BLaER1 (cell line): Measurements from ENCODE around the gene CDKAL1.

Experiments
- H3K27ac ChIP-seq: shearing (Covaris generic); formaldehyde crosslinking; 2 replicates; pipeline ENCODE4 v1.8.1; 2022
- H3K27me3 ChIP-seq: shearing (Covaris generic); formaldehyde crosslinking; 2 replicates; pipeline ENCODE4 v1.8.1; 2022
- H3K36me3 ChIP-seq: shearing (Covaris generic); formaldehyde crosslinking; 2 replicates; pipeline ENCODE4 v1.8.1; 2022
- H3K4me1 ChIP-seq: shearing (Covaris generic); formaldehyde crosslinking; 2 replicates; pipeline ENCODE4 v1.8.1; 2022
- H3K4me2 ChIP-seq: shearing (Covaris generic); formaldehyde crosslinking; 2 replicates; pipeline ENCODE4 v1.8.1; 2022
- H3K4me3 ChIP-seq: shearing (Covaris generic); formaldehyde crosslinking; 2 replicates; pipeline ENCODE4 v1.8.1; 2022
- H3K9ac ChIP-seq: shearing (Covaris generic); formaldehyde crosslinking; 2 replicates; pipeline ENCODE4 v1.8.1; 2022
- H3K9me3 ChIP-seq: shearing (Covaris generic); formaldehyde crosslinking; 2 replicates; pipeline ENCODE4 v1.8.1; 2022
- H4K20me1 ChIP-seq: shearing (Covaris generic); formaldehyde crosslinking; 2 replicates; pipeline ENCODE4 v1.8.1; 2022
- Cebpa-rat ChIP-seq: shearing (Covaris generic); IDR thresholded peaks from 2 replicates; pipeline ENCODE4 v1.8.1; 2022

CDKAL1 gene

DNA sequence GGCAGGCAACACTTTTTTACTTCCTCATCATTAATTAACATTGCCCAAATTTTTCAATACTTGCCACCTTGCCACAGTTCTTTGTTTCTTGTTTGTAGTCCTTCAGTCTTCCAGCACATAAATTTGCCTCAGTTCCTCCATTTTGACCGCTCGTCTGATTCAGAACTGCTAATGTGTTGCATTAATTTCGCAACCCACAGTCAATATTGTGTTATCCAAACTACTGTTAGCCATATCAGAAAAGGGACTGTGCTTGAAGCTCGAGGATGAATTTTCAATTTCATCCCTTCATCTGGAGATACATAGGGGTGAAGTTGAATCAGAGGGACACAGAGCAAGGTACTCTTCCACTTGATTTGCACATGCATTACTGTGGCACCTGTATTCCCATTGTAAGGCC is 421.5 kb downstream of the CDKAL1 start:
- Histone ChIP-seq H3K4me1 (no peaks in the 10 kb centered on the region), H3K9me3 (no peaks in the 10 kb centered on the region), H3K27me3 (no peaks in the 10 kb centered on the region), H3K36me3 (peaks cover 11% of the 10 kb centered on the region; the same call in 1 of the 2 replicates), H3K4me2 (no peak overlapping the region), H3K9ac (no peak overlapping the region), H3K4me3 (no peak overlapping the region), H3K27ac (no peak overlapping the region), H4K20me1 (no peaks in the 10 kb centered on the region)
- TF ChIP-seq Cebpa-rat = no peak

DNA sequence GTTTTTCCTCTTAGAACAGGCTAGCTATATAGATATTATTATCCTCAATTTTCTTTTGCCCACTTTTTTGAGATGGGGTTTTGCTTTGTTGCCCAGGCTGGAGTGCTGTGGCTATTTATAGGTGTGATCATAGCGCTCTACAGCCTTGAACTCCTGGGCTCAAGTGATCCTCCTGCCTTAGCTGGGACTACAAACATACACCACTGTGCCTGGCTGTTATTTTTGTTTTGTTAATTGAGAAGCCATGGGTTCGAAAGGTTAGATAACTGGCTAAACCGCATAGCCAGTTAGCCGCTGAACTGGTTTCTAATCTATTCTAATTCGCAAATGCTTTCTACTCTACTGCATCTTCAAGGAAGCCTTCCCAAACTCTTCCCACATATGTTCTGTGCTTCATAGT is 425.8 kb downstream of the CDKAL1 start:
- H3K4me1 ChIP-seq = no peaks in the 10 kb centered on the region
- TF ChIP-seq Cebpa-rat = no peak
- H3K4me3 ChIP-seq = no peak overlapping the region
- no peak overlapping the region for H3K9ac ChIP-seq
- no peak overlapping the region for H3K4me2 ChIP-seq
- H4K20me1 ChIP-seq = no peaks in the 10 kb centered on the region
- H3K27ac ChIP-seq = no peak overlapping the region
- peaks cover 11% of the 10 kb centered on the region; the same call in 1 of the 2 replicates for H3K36me3 ChIP-seq
- no peaks in the 10 kb centered on the region for H3K27me3 ChIP-seq
- no peaks in the 10 kb centered on the region for H3K9me3 ChIP-seq

DNA sequence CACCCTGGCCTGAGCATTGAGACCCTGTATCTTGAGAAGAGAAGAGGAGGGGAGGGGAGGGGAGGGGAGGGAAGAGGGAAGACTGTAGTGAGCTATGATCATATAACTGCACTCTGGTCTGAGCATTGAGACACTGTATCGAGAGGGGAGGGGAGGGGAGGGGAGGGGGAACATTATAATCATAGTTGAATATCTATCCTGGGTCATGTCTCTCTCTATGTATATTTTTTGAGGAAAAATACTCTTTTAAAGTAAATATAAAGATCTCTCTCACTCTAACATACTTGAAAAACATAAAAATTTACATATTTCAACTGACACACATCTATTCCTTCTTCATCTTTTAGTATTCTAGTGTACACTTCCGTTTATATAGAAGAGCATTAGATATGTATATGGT is 431.0 kb downstream of the CDKAL1 start:
- 0 out of 2 replicates have a peak, but pooled peaks cover 3% of the 10 kb centered on the region for H3K4me1 ChIP-seq
- no peak overlapping the region for H3K4me3 ChIP-seq
- H3K9ac ChIP-seq = no peak overlapping the region
- no peak overlapping the region for H3K27ac ChIP-seq
- peaks cover 10% of the 10 kb centered on the region for H3K9me3 ChIP-seq
- no peak overlapping the region for H3K4me2 ChIP-seq
- TF ChIP-seq Cebpa-rat = no peak
- no peaks in the 10 kb centered on the region for H4K20me1 ChIP-seq
- H3K27me3 ChIP-seq = no peaks in the 10 kb centered on the region
- no peaks in the 10 kb centered on the region for H3K36me3 ChIP-seq

DNA sequence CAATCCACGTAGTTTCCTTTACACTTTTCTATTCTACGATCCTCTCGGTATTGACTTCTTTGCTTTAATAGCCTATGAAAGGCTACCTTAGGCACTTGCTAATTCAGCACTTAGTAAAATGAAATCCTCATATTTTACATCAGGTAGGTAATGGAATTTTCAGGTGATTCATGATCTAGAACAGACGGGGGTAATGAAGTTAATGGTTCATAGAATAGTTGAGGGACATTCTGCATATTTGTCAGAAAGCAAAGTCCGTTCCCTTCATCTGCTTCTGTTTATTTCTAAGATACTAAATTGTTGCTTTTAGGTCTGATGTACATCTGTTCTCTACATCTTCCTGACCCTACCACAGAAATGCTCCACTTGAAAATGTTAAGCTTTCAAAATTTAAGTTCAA is 431.7 kb downstream of the CDKAL1 start:
- Histone ChIP-seq H3K9me3 (peaks cover 10% of the 10 kb centered on the region), H3K4me1 (0 out of 2 replicates have a peak, but pooled peaks cover 3% of the 10 kb centered on the region), H3K4me2 (no peak overlapping the region), H3K36me3 (no peaks in the 10 kb centered on the region), H3K4me3 (no peak overlapping the region), H3K27ac (no peak overlapping the region), H4K20me1 (no peaks in the 10 kb centered on the region), H3K9ac (no peak overlapping the region), H3K27me3 (no peaks in the 10 kb centered on the region)
- no peak for TF ChIP-seq Cebpa-rat

DNA sequence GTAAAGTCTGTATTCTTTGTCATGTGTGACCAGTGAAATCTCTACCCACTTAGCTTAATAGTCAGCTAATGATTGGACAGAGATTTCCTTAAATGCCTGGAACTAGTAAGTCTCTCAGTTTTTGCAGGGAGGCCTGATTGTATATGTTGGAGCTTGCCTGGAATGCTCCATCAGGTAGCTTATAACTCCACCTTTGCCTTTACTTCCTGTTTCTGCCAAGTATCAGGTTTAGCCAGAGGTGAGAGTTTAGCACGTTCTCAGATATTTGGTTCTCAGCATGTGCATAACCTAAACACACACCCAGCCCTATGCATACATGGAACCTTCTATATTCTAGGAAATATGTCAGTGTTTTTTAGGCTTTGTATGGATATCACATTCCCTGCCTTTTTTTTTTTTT is 435.3 kb downstream of the CDKAL1 start:
- H3K4me2 ChIP-seq = no peak overlapping the region
- no peak overlapping the region for H3K4me3 ChIP-seq
- no peaks in the 10 kb centered on the region for H3K36me3 ChIP-seq
- H3K9me3 ChIP-seq = peaks cover 10% of the 10 kb centered on the region
- 0 out of 2 replicates have a peak, but pooled peaks cover 3% of the 10 kb centered on the region for H3K4me1 ChIP-seq
- no peaks in the 10 kb centered on the region for H3K27me3 ChIP-seq
- no peak for TF ChIP-seq Cebpa-rat
- no peaks in the 10 kb centered on the region for H4K20me1 ChIP-seq
- no peak overlapping the region for H3K27ac ChIP-seq
- H3K9ac ChIP-seq = no peak overlapping the region

DNA sequence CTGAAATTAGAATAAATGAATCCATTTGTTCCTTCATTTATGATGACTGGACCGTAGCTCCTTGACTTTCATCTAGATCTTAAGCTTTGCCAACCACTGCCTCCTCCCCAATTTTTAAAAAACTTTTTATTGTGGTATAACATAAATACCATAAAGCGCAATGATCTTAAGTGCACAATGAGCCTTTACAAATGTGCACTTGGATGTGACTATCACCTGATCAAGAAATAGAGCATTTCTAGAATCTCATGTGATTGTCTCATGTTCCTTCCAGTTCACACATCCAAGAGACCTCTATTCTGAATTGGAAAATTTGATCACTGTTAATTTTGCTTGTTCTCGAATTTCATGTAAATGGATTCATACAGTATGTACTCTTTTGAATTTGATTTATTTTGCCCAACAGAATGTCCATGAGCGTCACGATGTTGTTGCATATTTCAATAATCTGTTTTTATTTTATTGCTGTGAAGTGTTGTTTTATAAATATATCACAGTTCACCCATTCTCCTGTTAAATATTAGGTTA is 442.2 kb downstream of the CDKAL1 start:
- no peak overlapping the region for H3K4me3 ChIP-seq
- no peak overlapping the region for H3K4me2 ChIP-seq
- H3K36me3 ChIP-seq = no peaks in the 10 kb centered on the region
- H3K9ac ChIP-seq = no peak overlapping the region
- no peaks in the 10 kb centered on the region for H3K27me3 ChIP-seq
- no peak overlapping the region for H3K27ac ChIP-seq
- no peaks in the 10 kb centered on the region for H3K4me1 ChIP-seq
- no peaks in the 10 kb centered on the region for H4K20me1 ChIP-seq
- no peaks in the 10 kb centered on the region for H3K9me3 ChIP-seq
- no peak for TF ChIP-seq Cebpa-rat

DNA sequence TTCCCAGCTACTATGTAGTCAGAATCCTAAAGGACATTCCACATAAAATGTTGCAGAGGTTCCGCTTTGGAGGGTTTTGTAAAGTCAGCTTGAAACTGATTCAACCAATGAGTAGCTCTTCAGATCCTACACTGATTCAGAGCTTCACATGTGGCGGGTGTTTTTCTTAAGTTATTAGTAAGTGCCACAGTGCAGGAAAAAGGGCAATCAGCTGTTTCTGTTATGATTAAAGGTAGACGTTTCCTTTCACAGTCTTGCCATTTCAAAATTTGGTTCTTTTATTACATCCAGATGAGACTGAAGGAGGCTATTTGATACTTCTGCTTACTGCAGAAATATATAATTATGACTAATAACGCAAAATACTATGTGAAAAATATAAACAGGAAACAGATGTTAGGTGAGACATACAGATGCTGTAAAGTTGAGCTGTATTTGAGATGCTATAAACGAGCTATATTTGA is 443.9 kb downstream of the CDKAL1 start:
- Histone ChIP-seq H3K36me3 (no peaks in the 10 kb centered on the region), H3K4me1 (no peaks in the 10 kb centered on the region), H4K20me1 (no peaks in the 10 kb centered on the region), H3K4me3 (no peak overlapping the region), H3K9ac (no peak overlapping the region), H3K27ac (no peak overlapping the region), H3K9me3 (no peaks in the 10 kb centered on the region), H3K4me2 (no peak overlapping the region), H3K27me3 (no peaks in the 10 kb centered on the region)
- no peak for TF ChIP-seq Cebpa-rat

DNA sequence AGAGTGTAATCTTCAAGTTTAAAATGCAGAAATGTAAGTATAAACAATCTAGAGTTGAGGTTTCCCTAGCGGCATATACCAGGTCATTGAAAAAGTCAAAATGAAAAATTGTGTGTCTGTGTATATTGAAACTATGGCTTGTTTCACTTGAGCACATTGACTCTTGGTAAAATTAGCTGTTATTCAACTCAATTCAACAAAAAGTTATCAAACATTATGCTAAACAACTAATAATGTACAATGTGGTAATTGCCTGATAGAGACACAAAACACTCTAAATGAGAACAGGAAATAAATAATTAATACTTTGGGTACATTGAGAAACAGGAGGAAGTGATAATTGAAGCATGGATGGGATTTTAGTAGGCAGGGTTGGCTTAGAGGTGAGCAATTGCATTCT is 444.8 kb downstream of the CDKAL1 start:
- Histone ChIP-seq H3K4me1 (no peaks in the 10 kb centered on the region), H3K9ac (no peak overlapping the region), H3K27me3 (no peaks in the 10 kb centered on the region), H3K27ac (no peak overlapping the region), H3K4me3 (no peak overlapping the region), H3K9me3 (peaks cover 8% of the 10 kb centered on the region), H4K20me1 (no peaks in the 10 kb centered on the region), H3K36me3 (peaks cover 3% of the 10 kb centered on the region; the same call in 1 of the 2 replicates), H3K4me2 (no peak overlapping the region)
- no peak for TF ChIP-seq Cebpa-rat

DNA sequence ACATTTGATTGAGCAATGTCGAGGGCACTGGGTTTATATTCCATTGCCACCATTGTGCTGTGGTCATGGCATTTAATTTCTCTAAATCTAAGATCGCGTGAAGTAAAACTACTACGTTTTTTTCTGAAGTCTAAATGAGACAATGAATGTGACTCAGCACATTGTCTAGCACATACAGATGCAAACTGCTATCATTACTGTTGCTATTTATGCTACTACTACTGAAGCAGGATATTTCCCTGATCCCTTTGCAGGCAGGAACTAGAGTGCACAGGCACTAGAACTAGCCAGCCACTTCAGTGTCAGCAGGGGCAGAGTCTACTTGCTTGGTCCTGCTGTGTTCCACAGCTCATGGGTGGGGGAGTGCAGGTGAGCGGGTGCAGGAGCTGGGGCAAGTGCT is 449.7 kb downstream of the CDKAL1 start:
- H3K36me3 ChIP-seq = peaks cover 11% of the 10 kb centered on the region; the same call in 1 of the 2 replicates
- H3K27me3 ChIP-seq = no peaks in the 10 kb centered on the region
- H3K4me2 ChIP-seq = no peak overlapping the region
- no peaks in the 10 kb centered on the region for H3K4me1 ChIP-seq
- H3K4me3 ChIP-seq = no peak overlapping the region
- peaks cover 18% of the 10 kb centered on the region for H3K9me3 ChIP-seq
- no peak for TF ChIP-seq Cebpa-rat
- no peak overlapping the region for H3K9ac ChIP-seq
- H4K20me1 ChIP-seq = no peaks in the 10 kb centered on the region
- no peak overlapping the region for H3K27ac ChIP-seq

DNA sequence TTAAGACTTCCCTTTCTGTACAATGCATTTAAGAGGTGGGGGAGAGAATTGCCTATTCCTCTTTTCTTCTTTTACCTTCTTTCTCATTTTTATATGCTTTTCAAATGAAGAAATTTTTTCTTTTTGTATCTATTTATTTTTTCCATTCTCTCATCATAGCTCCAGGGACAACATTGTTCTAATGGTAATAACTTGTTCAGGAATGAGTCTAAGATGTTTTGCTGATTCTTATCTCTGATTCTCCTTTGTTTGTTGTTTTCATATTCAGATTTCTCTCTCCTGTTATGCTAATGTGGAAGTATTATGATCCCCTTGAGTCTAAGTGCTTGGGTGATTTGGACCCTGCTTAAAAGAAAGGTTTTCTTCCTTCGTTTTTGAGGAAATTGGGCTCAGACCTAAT is 451.6 kb downstream of the CDKAL1 start:
- peaks cover 18% of the 10 kb centered on the region for H3K9me3 ChIP-seq
- no peak overlapping the region for H3K27ac ChIP-seq
- H3K27me3 ChIP-seq = no peaks in the 10 kb centered on the region
- H3K4me3 ChIP-seq = no peak overlapping the region
- H3K4me1 ChIP-seq = no peaks in the 10 kb centered on the region
- no peak overlapping the region for H3K9ac ChIP-seq
- no peak for TF ChIP-seq Cebpa-rat
- H4K20me1 ChIP-seq = no peaks in the 10 kb centered on the region
- H3K36me3 ChIP-seq = peaks cover 11% of the 10 kb centered on the region; the same call in 1 of the 2 replicates
- no peak overlapping the region for H3K4me2 ChIP-seq

DNA sequence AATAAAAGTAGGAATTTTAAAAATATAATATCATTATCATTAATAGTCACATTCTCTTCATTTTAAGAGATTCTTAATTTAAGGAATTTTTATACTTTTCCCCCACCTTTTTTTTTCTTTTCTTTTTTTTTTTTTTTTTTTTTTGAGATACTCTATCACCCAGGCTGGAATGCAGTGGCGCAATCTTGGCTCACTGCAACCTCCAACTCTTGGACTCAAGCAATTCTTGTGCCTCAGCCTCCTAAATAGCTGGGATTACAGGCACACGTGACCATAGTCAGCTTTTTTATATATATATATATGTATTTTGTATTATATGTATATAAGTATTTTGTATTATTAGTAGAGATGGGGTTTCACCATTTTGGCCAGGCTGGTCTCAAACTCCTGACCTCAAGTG is 457.7 kb downstream of the CDKAL1 start:
- no peak overlapping the region for H3K9ac ChIP-seq
- no peak overlapping the region for H3K4me3 ChIP-seq
- no peaks in the 10 kb centered on the region; the same call in 1 of the 2 replicates for H3K9me3 ChIP-seq
- TF ChIP-seq Cebpa-rat = no peak
- peaks cover 11% of the 10 kb centered on the region; the same call in 1 of the 2 replicates for H3K36me3 ChIP-seq
- no peak overlapping the region for H3K27ac ChIP-seq
- no peaks in the 10 kb centered on the region for H4K20me1 ChIP-seq
- no peaks in the 10 kb centered on the region for H3K4me1 ChIP-seq
- no peaks in the 10 kb centered on the region for H3K27me3 ChIP-seq
- H3K4me2 ChIP-seq = no peak overlapping the region
